ENCODE results near the gene MC1R. TPM values are rescaled to one million over a fixed set of nuclear protein-coding genes. Genes with fewer than 3 reads are reported as not detected.
A peak's percentile ranks its signal among the peaks of the same experiment; 100 is the strongest.

MC1R gene
- total and polyA plus RNA-seq, 2 of the 8 experiments (the other 6 are each of a cell fraction or from before 2014, with no cell fraction given) = 2.2 to 2.9 TPM

- Histone ChIP-seq H3K27ac (ENCODE audit: low read depth, low read length) (no peak overlapping the region), H3K79me2 (ENCODE audit: control insufficient read depth in 1 of 2, insufficient read depth in 2 of 2, low read length in 2 of 2) (peaks cover 0 to 5% of the 10 kb centered on the region in 2 experiments; a peak in 2 of 4 replicates), H3K14ac (ENCODE audit: insufficient read length) (no peak overlapping the region), H3K23me2 (ENCODE audit: low read depth, low read length) (peaks cover 22% of the 10 kb centered on the region), H4K5ac (ENCODE audit: insufficient read length, low read depth, low read length) (no peak overlapping the region), H3K18ac (ENCODE audit: extremely low read depth, low read length) (no peak overlapping the region; the same call in 1 of the 2 replicates), H2AK5ac (ENCODE audit: low read depth, low read length) (no peak overlapping the region), H3K56ac (replicated peaks; ENCODE audit: insufficient read length, low read depth, low read length) (no peak overlapping the region), H4K91ac (replicated peaks; ENCODE audit: insufficient read length, low read length) (no peak overlapping the region), H2BK5ac (ENCODE audit: low read depth, low read length) (no peak overlapping the region), H2BK20ac (ENCODE audit: low read length) (no peak overlapping the region), H3K79me1 (ENCODE audit: low read depth, low read length) (peaks cover 6% of the 10 kb centered on the region; the same call in 1 of the 2 replicates), H3K27me3 (replicated peaks in 1 of 4; ENCODE audit: control insufficient read depth in 3 of 4, extremely low read depth in 1 of 4, insufficient read depth in 3 of 4, low read length in 3 of 4) (peaks cover 0 to 8% (median 5%) of the 10 kb centered on the region in 4 experiments; a peak in 4 of 7 replicates), H3K4ac (replicated peaks; ENCODE audit: insufficient read length, low read depth, low read length) (no peak overlapping the region), H2BK120ac (replicated peaks; ENCODE audit: low read depth, low read length) (no peak overlapping the region), H2BK12ac (ENCODE audit: low read depth, low read length) (no peak overlapping the region), H3K4me1 (replicated peaks in 1 of 4; ENCODE audit: control insufficient read depth in 3 of 4, insufficient read depth in 4 of 4, low read length in 3 of 4) (peaks cover 0 to 29% (median 17%) of the 10 kb centered on the region in 4 experiments; a peak in 6 of 7 replicates), H2BK15ac (ENCODE audit: low read length) (no peak overlapping the region), H2AFZ (ENCODE audit: low read length) (no peak overlapping the region), H4K8ac (ENCODE audit: extremely low read depth, insufficient read depth, low read length) (no peak overlapping the region), H4K20me1 (replicated peaks in 1 of 2; ENCODE audit: control insufficient read depth in 1 of 2, insufficient read depth in 2 of 2, low read length in 2 of 2) (peaks cover 5 to 14% of the 10 kb centered on the region in 2 experiments), H3K4me2 (ENCODE audit: insufficient read depth in 1 of 2, low read depth in 2 of 2, low read length in 2 of 2) (peak overlapping the region; percentile 77 to 82), H3K36me3 (ENCODE audit: control insufficient read depth in 2 of 4, insufficient read depth in 4 of 4, low read length in 3 of 4) (peaks cover 0 to 6% (median 0%) of the 10 kb centered on the region in 4 experiments; a peak in 1 of 8 replicates), H3K9ac (replicated peaks in 1 of 4; ENCODE audit: extremely low read depth in 1 of 4, low read depth in 3 of 4, low read length in 3 of 4) (peak overlapping the region in 1 of 4 experiments; percentile 36; a peak in 3 of 7 replicates), H3K4me3 (ENCODE audit: extremely low read depth in 1 of 4, insufficient read depth in 2 of 4, low read depth in 3 of 4, low read length in 4 of 4) (peak overlapping the region; percentile 48 to 95 (median 65)), H3K9me3 (ENCODE audit: insufficient read depth in 2 of 2, low read depth in 1 of 2, low read length in 1 of 2) (no peaks in the 10 kb centered on the region), H3K23ac (ENCODE audit: insufficient read length) (no peak overlapping the region)
- ChIA-PET CTCF (ENCODE audit: partially characterized antibody) (interaction anchor here (0.6 to 8.7 kb wide), 4 partner anchors 16 to 225 kb away, joined by 3 to 70 read pairs (median 6); partner anchors contain the start of gene DEF8), POLR2A (ENCODE audit: partially characterized antibody) (interaction anchor here (1.0 to 6.5 kb wide), 8 partner anchors 12 to 213 kb away, joined by 3 to 71 read pairs (median 10); partner anchors contain the start of gene DEF8)
- TF ChIP-seq SAP30 (IDR thresholded peaks at IDR 0.05; ENCODE audit: insufficient read depth, insufficient replicate concordance, low read length) = no peak
- TF ChIP-seq CTCF (IDR thresholded peaks at IDR 0.05; ENCODE audit: control extremely low read depth in 1 of 3, insufficient read depth in 1 of 3, low read depth in 1 of 3, low read length in 3 of 3) = peak in 1 of 3 experiments; percentile 4; a peak in 1 of 4 replicates
- FAIRE-seq (no peak), DNase-seq (ENCODE audit: low read depth in 1 of 2, low spot score in 2 of 2) (no peak)
- WGBS, 2 experiments (ENCODE audit: extremely low coverage in 1 of 2, insufficient coverage in 1 of 2, insufficient read length in 1 of 2, insufficient replicate concordance in 2 of 2, low coverage in 1 of 2, low lambda C conversion rate in 2 of 2, missing lambda C conversion rate in 1 of 2) = 2% methylated on average over 36 of the region's 42 CpGs; no CpG with 5 or more reads in 1 of the 2 experiments
Observed at GRCh38 chr16:89925596-89926079, 7.0 kb downstream of the MC1R start.
